T-cell (primary cell): Measurements from ENCODE around the gene ONECUT1. TPM values are rescaled to one million over a fixed set of nuclear protein-coding genes. Genes with fewer than 3 reads are reported as not detected.

Experiments
- ATAC-seq, 4 experiments: fragments of 200-7000 bp in 3 of 4; fragments of 150-1000 bp in 1 of 4; cut with Tn5 transposase; replicated peaks in 1 of 4; 1 replicate in 3 of 4; 2 replicates in 1 of 4; pipeline ENCODE4 v1.10.0; 2021; ENCODE audit warnings: moderate library complexity in 3 of 4, mild to moderate bottlenecking in 2 of 4, moderate number of reproducible peaks in 1 of 4
- CTCF ChIA-PET, 2 donors: fragments of 300-600 bp; sonication (Branson Sonifier 250); formaldehyde crosslinking; loops; one replicate each; lab custom pipeline; 2022; ENCODE audit warnings: antibody characterized with exemption in 2 of 2; lab: Charles Lee
- POLR2A ChIA-PET, 2 donors: fragments of 300-600 bp; sonication (Branson Sonifier 250); formaldehyde crosslinking; loops; one replicate each; lab custom pipeline; 2022; ENCODE audit warnings: antibody characterized with exemption in 2 of 2; lab: Charles Lee
- DNase-seq, 35 experiments: peaks; one replicate each; pipeline versions ENCODE4 v3.0.0 to v3.0.0-alpha.2; 2013 to 2023
- H3K27ac ChIP-seq: one replicate; pipeline ENCODE4 v1.5.1; 2013; ENCODE audit warnings: low read length
- H3K27me3 ChIP-seq, 2 experiments: replicated peaks in 1 of 2; 1 replicate in 1 of 2; 2 replicates in 1 of 2; pipeline versions ENCODE4 v1.6.1 to v1.7.0; 2013; ENCODE audit warnings: low read length in 1 of 2, mixed read lengths in 1 of 2; ENCODE audit not compliant: control insufficient read depth in 2 of 2, insufficient read depth in 2 of 2; ENCODE audit errors: extremely low read depth in 1 of 2
- H3K36me3 ChIP-seq, 2 donors: 1 replicate in 1 of 2; 2 replicates in 1 of 2; pipeline versions ENCODE4 v1.6.1 to v1.7.0; 2013; ENCODE audit warnings: low read length in 1 of 2; ENCODE audit not compliant: control insufficient read depth in 2 of 2, insufficient read depth in 1 of 2; ENCODE audit errors: extremely low read depth in 1 of 2
- H3K4me1 ChIP-seq, 2 experiments: 1 replicate in 1 of 2; 2 replicates in 1 of 2; pipeline versions ENCODE4 v1.6.1 to v1.7.0; 2013; ENCODE audit warnings: low read length in 2 of 2, mixed read lengths in 1 of 2; ENCODE audit not compliant: insufficient read depth in 2 of 2, control insufficient read depth in 1 of 2; ENCODE audit errors: extremely low read depth in 1 of 2
- H3K4me3 ChIP-seq, 2 donors: 1 replicate in 1 of 2; 2 replicates in 1 of 2; pipeline versions ENCODE4 v1.5.1 to v1.7.0; 2013; ENCODE audit warnings: mild to moderate bottlenecking in 2 of 2, low read length in 1 of 2, moderate library complexity in 1 of 2; ENCODE audit not compliant: control insufficient read depth in 1 of 2; ENCODE audit errors: extremely low read depth in 1 of 2
- H3K9me3 ChIP-seq: 2 replicates; pipeline ENCODE4 v1.7.0; 2013
- H3K27ac Mint-ChIP-seq, 2 donors: one replicate each; pipeline ENCODE4 v1.8.0; 2020 to 2021; ENCODE audit warnings: mild to moderate bottlenecking in 2 of 2, mixed read lengths in 2 of 2
- H3K27me3 Mint-ChIP-seq, 2 donors: one replicate each; pipeline ENCODE4 v1.8.0; 2021 to 2022; ENCODE audit warnings: mixed read lengths in 2 of 2
- H3K36me3 Mint-ChIP-seq: one replicate; pipeline ENCODE4 v1.8.0; 2021; ENCODE audit warnings: mixed read lengths
- H3K4me1 Mint-ChIP-seq, 3 donors: one replicate each; pipeline ENCODE4 v1.8.0; 2020 to 2022; ENCODE audit warnings: mixed read lengths in 3 of 3, mild to moderate bottlenecking in 1 of 3
- H3K4me3 Mint-ChIP-seq, 3 donors: one replicate each; pipeline ENCODE4 v1.8.0; 2020 to 2022; ENCODE audit warnings: mild to moderate bottlenecking in 3 of 3, mixed read lengths in 3 of 3, moderate library complexity in 3 of 3
- H3K9me3 Mint-ChIP-seq, 3 donors: one replicate each; pipeline ENCODE4 v1.8.0; 2020 to 2022; ENCODE audit warnings: mixed read lengths in 3 of 3
- WGBS: methylation state at CpG from one replicate; pipeline ENCODE4 v1.1.5; 2013; ENCODE audit warnings: missing lambda C conversion rate; ENCODE audit not compliant: insufficient coverage; 5-methylcytosine and 5-hydroxymethylcytosine counted together
- total RNA-seq, 35 experiments: library from RNA in 6 of 35; stranded (reverse) in 6 of 35; fragments of 120-200 nt in 1 of 35; gene quantifications; one replicate each; pipeline versions ENCODE4 v1.2.1 to v1.2.4 and lab custom pipeline; 2013 to 2026

Gene ONECUT1
- total RNA-seq, 5 donors from 2014 or later (not counting 1 experiment from before 2014, with no cell fraction given) = 0.13 TPM; not detected in 4

GRCh38 chr15:52808996-52809395, 18.9 kb upstream of the ONECUT1 start:
- POLR2A ChIA-PET = no interaction called here
- no peaks in the 10 kb centered on the region for H3K36me3 Mint-ChIP-seq
- CTCF ChIA-PET = interaction anchor here in 1 of 2 donors (1.1 kb wide), 1 partner anchor 21 kb away, joined by 3 read pairs; no protein-coding TSS in a partner anchor
- DNase-seq = no peak
- WGBS = no CpG with 5 or more reads among the region's 2 CpGs
- peaks cover 58 to 66% of the 10 kb centered on the region in 2 donors for H3K27me3 Mint-ChIP-seq
- H3K4me1 Mint-ChIP-seq = peaks cover 8 to 13% (median 10%) of the 10 kb centered on the region in 3 donors
- no peak overlapping the region for H3K4me3 ChIP-seq
- H3K36me3 ChIP-seq = no peaks in the 10 kb centered on the region
- no peaks in the 10 kb centered on the region for H3K9me3 ChIP-seq
- no peak overlapping the region for H3K4me3 Mint-ChIP-seq
- peaks cover 7 to 24% of the 10 kb centered on the region in 2 experiments for H3K4me1 ChIP-seq
- no peak for ATAC-seq
- no peaks in the 10 kb centered on the region for H3K9me3 Mint-ChIP-seq
- no peak overlapping the region for H3K27ac ChIP-seq
- H3K27ac Mint-ChIP-seq = no peak overlapping the region
- H3K27me3 ChIP-seq = peaks cover 35 to 43% of the 10 kb centered on the region in 2 experiments

- H3K4me1 ChIP-seq = peaks cover 9 to 30% of the 10 kb centered on the region in 2 experiments
- Mint-ChIP-seq H3K27me3 (peaks cover 54 to 64% of the 10 kb centered on the region in 2 donors), H3K9me3 (no peaks in the 10 kb centered on the region), H3K4me3 (no peak overlapping the region), H3K4me1 (peaks cover 8 to 16% (median 14%) of the 10 kb centered on the region in 3 donors), H3K36me3 (no peaks in the 10 kb centered on the region), H3K27ac (no peak overlapping the region)
- DNase-seq (no peak), ATAC-seq (no peak)
- H3K4me3 ChIP-seq = no peak overlapping the region
- no peak overlapping the region for H3K27ac ChIP-seq
- POLR2A ChIA-PET = no interaction called here
- H3K9me3 ChIP-seq = no peaks in the 10 kb centered on the region
- no peaks in the 10 kb centered on the region for H3K36me3 ChIP-seq
- WGBS = 67% methylated on average over 1 of the region's 1 CpG
- CTCF ChIA-PET = interaction anchor here in 1 of 2 donors (1.1 kb wide), 1 partner anchor 21 kb away, joined by 3 read pairs; no protein-coding TSS in a partner anchor
- peaks cover 39 to 49% of the 10 kb centered on the region in 2 experiments for H3K27me3 ChIP-seq
Measured at GRCh38 chr15:52808441-52808840, 18.3 kb upstream of the ONECUT1 start.

- Histone ChIP-seq H3K27me3 (peaks cover 49 to 55% of the 10 kb centered on the region in 2 experiments), H3K4me1 (peaks cover 9 to 32% of the 10 kb centered on the region in 2 experiments), H3K4me3 (peak overlapping the region in 1 of 2 donors; percentile 74), H3K27ac (no peak overlapping the region), H3K9me3 (no peaks in the 10 kb centered on the region), H3K36me3 (no peaks in the 10 kb centered on the region)
- DNase-seq (no peak), ATAC-seq (no peak)
- H3K4me1 Mint-ChIP-seq = peaks cover 8 to 20% (median 19%) of the 10 kb centered on the region in 3 donors
- H3K27ac Mint-ChIP-seq = no peak overlapping the region
- H3K9me3 Mint-ChIP-seq = no peaks in the 10 kb centered on the region
- peak overlapping the region in 1 of 3 donors; percentile 80 for H3K4me3 Mint-ChIP-seq
- POLR2A ChIA-PET = interaction anchor here in 1 of 2 donors (0.6 kb wide), 1 partner anchor 938 kb away, joined by 3 read pairs; no protein-coding TSS in a partner anchor
- H3K36me3 Mint-ChIP-seq = no peaks in the 10 kb centered on the region
- CTCF ChIA-PET = no interaction called here
- H3K27me3 Mint-ChIP-seq = peaks cover 71 to 82% of the 10 kb centered on the region in 2 donors
- WGBS = 25% methylated on average over 7 of the region's 9 CpGs
Measured at GRCh38 chr15:52806284-52806655, 16.1 kb upstream of the ONECUT1 start.

GRCh38 chr15:52805351-52806283, 15.5 kb upstream of the ONECUT1 start:
- ATAC-seq (peak; percentile 14 to 49 (median 46)), DNase-seq (peak in 1 of 35 experiments; percentile 18)
- WGBS = 7% methylated on average over 92 of the region's 93 CpGs
- peak overlapping the region; percentile 30 to 74 for H3K4me3 ChIP-seq
- ChIA-PET POLR2A (no interaction called here), CTCF (interaction anchor here (0.7 to 0.9 kb wide), 2 partner anchors 27 to 129 kb away, joined by 3 to 6 read pairs; no protein-coding TSS in a partner anchor)
- Mint-ChIP-seq H3K36me3 (no peaks in the 10 kb centered on the region), H3K27ac (no peak overlapping the region), H3K4me3 (peak overlapping the region; percentile 44 to 80 (median 51)), H3K9me3 (no peaks in the 10 kb centered on the region), H3K27me3 (peaks cover 71 to 82% of the 10 kb centered on the region in 2 donors), H3K4me1 (peaks cover 14 to 24% (median 24%) of the 10 kb centered on the region in 3 donors)
- H3K27me3 ChIP-seq = peaks cover 51 to 61% of the 10 kb centered on the region in 2 experiments
- peaks cover 9 to 39% of the 10 kb centered on the region in 2 experiments for H3K4me1 ChIP-seq
- H3K27ac ChIP-seq = no peak overlapping the region
- no peaks in the 10 kb centered on the region for H3K9me3 ChIP-seq
- no peaks in the 10 kb centered on the region for H3K36me3 ChIP-seq

GRCh38 chr15:52804526-52805081, 14.5 kb upstream of the ONECUT1 start:
- Mint-ChIP-seq H3K36me3 (no peaks in the 10 kb centered on the region), H3K27me3 (peaks cover 74 to 85% of the 10 kb centered on the region in 2 donors), H3K4me1 (peaks cover 20 to 24% (median 24%) of the 10 kb centered on the region in 3 donors), H3K4me3 (peak overlapping the region; percentile 71 to 80 (median 75)), H3K27ac (peak overlapping the region in 1 of 2 donors; percentile 57), H3K9me3 (no peaks in the 10 kb centered on the region)
- 2% methylated on average over 11 of the region's 25 CpGs for WGBS
- Histone ChIP-seq H3K9me3 (no peaks in the 10 kb centered on the region), H3K4me1 (peaks cover 11 to 41% of the 10 kb centered on the region in 2 experiments), H3K36me3 (no peaks in the 10 kb centered on the region), H3K27me3 (peaks cover 45 to 66% of the 10 kb centered on the region in 2 experiments), H3K27ac (no peak overlapping the region), H3K4me3 (peak overlapping the region; percentile 11 to 74)
- ChIA-PET POLR2A (no interaction called here), CTCF (interaction anchor here (0.7 to 0.9 kb wide), 2 partner anchors 26 to 128 kb away, joined by 3 to 6 read pairs; no protein-coding TSS in a partner anchor)
- peak in 1 of 35 experiments; percentile 7 for DNase-seq
- peak in 1 of 4 experiments; percentile 17 for ATAC-seq
